Osteocyte (in vitro differentiated cells): ENCODE results near the gene KLKB1. TPM values are rescaled to one million over a fixed set of nuclear protein-coding genes. Genes with fewer than 3 reads are reported as not detected.
A peak's percentile ranks its signal among the peaks of the same experiment; 100 is the strongest.
"Not testable (repeated sequence)": the region's sequence is repeated elsewhere in the genome, so short reads cannot be mapped to it uniquely, and the experiment has no call there.

Source experiments
- DNase-seq: peaks from one replicate; pipeline ENCODE4 v3.0.0; 2021; ENCODE audit warnings: mixed read lengths; ENCODE audit not compliant: unreplicated experiment; ENCODE audit errors: extremely low spot score
- H3K27ac Mint-ChIP-seq: one replicate; pipeline ENCODE4 v1.8.0; 2021; ENCODE audit warnings: mild to moderate bottlenecking, mixed read lengths; ENCODE audit not compliant: unreplicated experiment
- H3K27me3 Mint-ChIP-seq: one replicate; pipeline ENCODE4 v1.8.0; 2021; ENCODE audit warnings: mixed read lengths; ENCODE audit not compliant: unreplicated experiment
- H3K36me3 Mint-ChIP-seq: one replicate; pipeline ENCODE4 v1.8.0; 2021; ENCODE audit warnings: mixed read lengths; ENCODE audit not compliant: unreplicated experiment
- H3K4me1 Mint-ChIP-seq: one replicate; pipeline ENCODE4 v1.8.0; 2021; ENCODE audit warnings: mixed read lengths; ENCODE audit not compliant: unreplicated experiment
- H3K4me3 Mint-ChIP-seq: one replicate; pipeline ENCODE4 v1.8.0; 2021; ENCODE audit warnings: mild to moderate bottlenecking, moderate library complexity, mixed read lengths; ENCODE audit not compliant: unreplicated experiment
- H3K9me3 Mint-ChIP-seq: one replicate; pipeline ENCODE4 v1.8.0; 2021; ENCODE audit warnings: mixed read lengths; ENCODE audit not compliant: unreplicated experiment
- total RNA-seq: library from RNA; stranded (reverse); gene quantifications from 2 replicates; pipeline ENCODE4 v1.2.1, GENCODE V29; 2021
- TF ChIP-seq, protein P1 (sequence below): fragments of 200-600 bp; sonication (generic); IDR thresholded peaks from 2 replicates; pipeline ENCODE4 v1.5.0; 2021; ENCODE audit warnings: antibody characterized with exemption, mild to moderate bottlenecking, moderate library complexity

Gene KLKB1
- total RNA-seq, 1 donor from 2014 or later = 0.43 TPM

DNA sequence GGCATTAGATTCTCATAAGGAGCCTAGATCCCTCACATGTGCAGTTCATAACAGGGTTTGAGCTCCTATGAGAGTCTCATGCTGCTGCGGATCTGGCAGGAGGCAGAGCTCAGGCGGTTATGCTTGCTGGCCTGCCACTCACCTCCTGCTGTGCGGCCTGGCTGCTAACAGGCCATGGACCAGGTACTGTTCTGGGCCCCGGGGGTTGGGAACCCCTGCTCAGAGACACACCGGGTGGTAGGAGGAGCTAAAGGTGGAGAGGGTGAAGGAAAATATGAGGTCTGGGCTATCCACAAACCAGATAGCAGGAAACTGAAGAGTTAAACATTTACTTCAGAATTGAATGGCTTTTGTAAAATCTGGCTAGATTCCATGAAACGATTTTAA lies 32.8 kb downstream of the KLKB1 start:
- no peak overlapping the region for H3K4me3 Mint-ChIP-seq
- no peak for DNase-seq
- H3K4me1 Mint-ChIP-seq = peaks cover 9% of the 10 kb centered on the region
- peaks cover 1% of the 10 kb centered on the region for H3K36me3 Mint-ChIP-seq
- H3K27me3 Mint-ChIP-seq = peaks cover 13% of the 10 kb centered on the region
- TF ChIP-seq, protein P1, sequence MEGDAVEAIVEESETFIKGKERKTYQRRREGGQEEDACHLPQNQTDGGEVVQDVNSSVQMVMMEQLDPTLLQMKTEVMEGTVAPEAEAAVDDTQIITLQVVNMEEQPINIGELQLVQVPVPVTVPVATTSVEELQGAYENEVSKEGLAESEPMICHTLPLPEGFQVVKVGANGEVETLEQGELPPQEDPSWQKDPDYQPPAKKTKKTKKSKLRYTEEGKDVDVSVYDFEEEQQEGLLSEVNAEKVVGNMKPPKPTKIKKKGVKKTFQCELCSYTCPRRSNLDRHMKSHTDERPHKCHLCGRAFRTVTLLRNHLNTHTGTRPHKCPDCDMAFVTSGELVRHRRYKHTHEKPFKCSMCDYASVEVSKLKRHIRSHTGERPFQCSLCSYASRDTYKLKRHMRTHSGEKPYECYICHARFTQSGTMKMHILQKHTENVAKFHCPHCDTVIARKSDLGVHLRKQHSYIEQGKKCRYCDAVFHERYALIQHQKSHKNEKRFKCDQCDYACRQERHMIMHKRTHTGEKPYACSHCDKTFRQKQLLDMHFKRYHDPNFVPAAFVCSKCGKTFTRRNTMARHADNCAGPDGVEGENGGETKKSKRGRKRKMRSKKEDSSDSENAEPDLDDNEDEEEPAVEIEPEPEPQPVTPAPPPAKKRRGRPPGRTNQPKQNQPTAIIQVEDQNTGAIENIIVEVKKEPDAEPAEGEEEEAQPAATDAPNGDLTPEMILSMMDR = no peak
- no peak overlapping the region for H3K27ac Mint-ChIP-seq
- no peaks in the 10 kb centered on the region for H3K9me3 Mint-ChIP-seq

DNA sequence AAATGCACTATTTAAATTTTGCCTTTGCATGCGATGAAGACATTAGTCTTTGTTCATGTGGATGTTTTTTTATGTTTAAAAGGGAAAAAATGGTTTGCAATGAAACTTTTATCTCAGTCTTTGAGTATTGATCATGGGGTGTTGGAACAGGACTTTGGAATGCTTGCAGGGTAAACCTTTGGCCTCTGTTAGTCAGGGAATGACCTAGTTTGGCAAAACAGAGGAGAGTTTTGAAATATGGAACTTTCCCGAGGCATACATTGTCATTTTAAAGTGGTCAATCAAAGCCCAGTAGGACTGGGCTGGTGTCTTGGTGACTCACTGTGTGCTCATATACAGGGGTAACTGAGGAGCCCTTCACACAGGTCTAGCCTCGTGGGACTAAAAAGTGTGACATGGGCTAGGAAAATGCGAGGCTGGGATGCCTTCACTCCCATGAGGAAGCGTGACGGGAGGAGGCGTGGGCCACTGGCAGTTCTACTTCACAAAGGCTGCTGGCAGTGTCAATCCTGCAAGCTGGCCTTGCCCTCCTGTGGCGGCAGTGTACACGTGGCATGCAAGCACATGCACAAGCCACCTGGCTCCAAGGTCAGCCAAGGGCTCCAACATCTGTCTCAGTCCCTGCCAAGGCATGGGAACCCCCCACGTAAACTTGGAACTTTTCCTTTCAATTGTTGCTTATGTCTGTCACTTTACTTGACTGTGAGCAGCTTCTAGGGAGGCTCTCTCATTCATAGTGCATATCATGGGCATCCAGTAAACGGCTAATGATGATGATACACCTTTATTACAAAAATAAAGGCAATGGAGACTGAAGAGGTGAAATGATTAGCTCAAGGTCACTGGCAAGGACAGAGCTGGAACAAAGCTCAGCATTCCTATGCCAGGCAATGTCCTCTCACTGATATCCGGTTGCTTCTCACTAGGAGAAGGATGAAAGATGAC lies 33.5 kb downstream of the KLKB1 start:
- Mint-ChIP-seq H3K27me3 (peaks cover 11% of the 10 kb centered on the region), H3K9me3 (no peaks in the 10 kb centered on the region), H3K36me3 (peaks cover 1% of the 10 kb centered on the region), H3K4me1 (peaks cover 9% of the 10 kb centered on the region), H3K4me3 (no peak overlapping the region), H3K27ac (no peak overlapping the region)
- no peak for DNase-seq
- TF ChIP-seq, protein P1 = no peak

DNA sequence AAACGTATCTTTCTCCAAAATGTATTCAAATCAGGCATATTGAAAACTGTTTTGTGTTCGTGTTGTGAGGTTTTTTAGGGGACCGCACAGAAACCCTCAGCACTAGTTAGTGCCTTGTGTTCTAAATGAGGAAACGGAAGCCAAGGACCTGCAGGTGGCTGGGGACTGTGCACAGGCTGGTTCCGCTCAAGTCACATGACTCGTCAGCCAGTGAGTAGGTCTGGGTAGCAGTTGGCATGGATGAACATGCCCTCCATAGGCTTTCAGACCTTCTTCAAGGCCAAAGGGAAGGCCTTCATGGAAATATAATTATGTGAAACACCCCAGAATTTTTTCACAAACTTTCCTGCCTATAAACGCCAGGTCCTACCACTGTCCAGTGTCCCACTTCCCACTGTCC lies 37.4 kb downstream of the KLKB1 start:
- no peak overlapping the region for H3K27ac Mint-ChIP-seq
- H3K36me3 Mint-ChIP-seq = no peaks in the 10 kb centered on the region
- H3K9me3 Mint-ChIP-seq = peaks cover 4% of the 10 kb centered on the region
- TF ChIP-seq, protein P1 = no peak
- H3K4me1 Mint-ChIP-seq = peaks cover 19% of the 10 kb centered on the region
- H3K27me3 Mint-ChIP-seq = peaks cover 14% of the 10 kb centered on the region
- H3K4me3 Mint-ChIP-seq = no peak overlapping the region
- no peak for DNase-seq

DNA sequence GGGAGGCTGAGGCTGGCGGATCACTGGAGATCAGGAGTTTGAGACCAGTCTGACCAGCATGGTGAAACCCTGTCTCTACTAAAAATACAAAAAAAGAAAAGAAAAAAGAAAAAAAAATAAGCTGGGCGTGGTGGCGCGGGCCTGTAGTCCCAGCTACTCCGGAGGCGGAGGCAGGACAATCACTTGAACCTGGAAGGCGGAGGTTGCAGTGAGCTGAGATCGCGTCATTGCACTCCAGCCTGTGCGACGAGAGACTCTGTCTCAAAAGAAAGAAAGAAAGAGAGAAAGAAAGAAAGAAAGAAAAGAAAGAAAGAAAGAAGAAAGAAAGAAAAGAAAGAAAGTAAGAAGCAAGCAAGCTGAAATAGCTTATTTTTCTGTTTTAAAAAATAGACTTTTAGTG lies 37.9 kb downstream of the KLKB1 start:
- not testable (repeated sequence) for DNase-seq, H3K36me3 Mint-ChIP-seq, H3K27ac Mint-ChIP-seq, H3K9me3 Mint-ChIP-seq, H3K4me3 Mint-ChIP-seq
- H3K27me3 Mint-ChIP-seq = peaks cover 12% of the 10 kb centered on the region
- H3K4me1 Mint-ChIP-seq = peaks cover 15% of the 10 kb centered on the region

DNA sequence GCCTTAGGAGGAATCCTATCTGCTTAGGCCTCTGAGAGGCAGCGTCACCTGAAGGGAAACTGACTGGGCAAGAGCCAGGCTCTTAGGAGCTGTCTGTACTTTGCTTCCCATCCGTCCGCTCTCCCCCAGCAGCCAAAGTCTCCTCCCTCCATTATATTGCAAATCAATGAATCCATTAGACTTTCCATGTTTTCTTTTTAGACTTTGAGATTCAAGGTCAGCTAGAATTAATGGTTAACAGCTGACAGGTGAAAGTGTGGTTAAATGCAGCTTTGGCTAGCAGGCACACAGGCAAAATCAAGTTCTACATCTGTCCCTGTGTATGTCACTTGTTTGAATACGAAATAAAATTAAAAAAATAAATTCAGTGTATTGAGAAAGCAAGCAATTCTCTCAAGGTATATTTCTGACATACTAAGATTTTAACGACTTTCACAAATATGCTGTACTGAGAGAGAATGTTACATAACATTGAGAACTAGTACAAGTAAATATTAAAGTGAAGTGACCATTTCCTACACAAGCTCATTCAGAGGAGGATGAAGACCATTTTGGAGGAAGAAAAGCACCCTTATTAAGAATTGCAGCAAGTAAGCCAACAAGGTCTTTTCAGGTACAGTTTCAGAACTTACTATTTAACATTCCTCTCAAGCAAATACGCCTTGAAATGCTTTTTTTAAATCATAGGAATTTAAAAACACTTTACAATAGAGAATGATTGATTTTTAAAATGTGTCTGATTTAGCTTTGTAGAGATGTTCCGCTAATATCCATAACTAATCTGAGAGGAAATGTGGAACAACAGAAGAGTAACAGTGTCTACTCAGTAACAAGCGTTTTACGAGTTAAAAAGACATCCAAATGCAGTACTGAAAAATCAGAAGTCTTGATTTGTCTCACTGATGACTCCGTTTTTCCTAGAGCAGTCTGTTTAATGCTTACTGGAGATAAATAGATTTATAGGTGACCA lies 38.7 kb downstream of the KLKB1 start, which contains the start of gene F11:
TSS of gene F11 (plus strand) at position 507 of the 970 bp plus-strand sequence. CDS start 948 bp downstream, outside the sequence.
- Mint-ChIP-seq H3K4me3 (peak within 1 kb of the TSS; percentile 62), H3K4me1 (peaks cover 9% of the 10 kb centered on the region), H3K36me3 (no peaks in the 10 kb centered on the region), H3K9me3 (peaks cover 4% of the 10 kb centered on the region), H3K27me3 (peaks cover 12% of the 10 kb centered on the region), H3K27ac (no peak within 1 kb of the TSS)
- DNase-seq = no peak
- TF ChIP-seq, protein P1 = no peak
